GM23338 (cell line): ENCODE data around the gene TTC13. TPM values are rescaled to one million over a fixed set of nuclear protein-coding genes. Genes with fewer than 3 reads are reported as not detected.

Source experiments
- ATAC-seq: fragments of 200-7000 bp; cut with Tn5 transposase; 3 replicates; pipeline ENCODE4 v1.9.1; 2020
- DNase-seq: peaks from one replicate; pipeline ENCODE4 v3.0.0-alpha.2; 2015; ENCODE audit warnings: low spot score
- H2AFZ ChIP-seq: fragments of 200-600 bp; sonication (generic); 2 replicates; pipeline ENCODE4 v1.8.0; 2016; ENCODE audit warnings: antibody characterized with exemption, mild to moderate bottlenecking, moderate library complexity
- H3F3A ChIP-seq: fragments of 200-600 bp; sonication (generic); replicated peaks from 2 replicates; pipeline ENCODE4 v1.8.0; 2017; ENCODE audit warnings: antibody characterized with exemption, mixed run types, low read depth
- H3K27ac ChIP-seq: fragments of 200-600 bp; sonication (generic); 2 replicates; pipeline ENCODE4 v1.6.1; 2016; ENCODE audit warnings: low read depth
- H3K27me3 ChIP-seq: fragments of 200-600 bp; sonication (generic); 2 replicates; pipeline ENCODE4 v1.8.0; 2016; ENCODE audit warnings: mild to moderate bottlenecking, mixed run types, moderate library complexity; ENCODE audit not compliant: insufficient read depth
- H3K36me3 ChIP-seq: fragments of 200-600 bp; sonication (generic); 2 replicates; pipeline ENCODE4 v1.8.0; 2016; ENCODE audit warnings: mild to moderate bottlenecking; ENCODE audit not compliant: insufficient read depth
- H3K4me1 ChIP-seq: fragments of 200-600 bp; sonication (generic); 2 replicates; pipeline ENCODE4 v1.8.0; 2016; ENCODE audit warnings: mild to moderate bottlenecking, moderate library complexity; ENCODE audit not compliant: insufficient read depth
- H3K4me2 ChIP-seq: fragments of 200-600 bp; sonication (generic); 2 replicates; pipeline ENCODE4 v1.7.1; 2017; ENCODE audit warnings: mixed run types
- H3K4me3 ChIP-seq: fragments of 200-600 bp; sonication (generic); 2 replicates; pipeline ENCODE4 v1.6.1; 2016; ENCODE audit warnings: mixed run types
- H3K79me2 ChIP-seq: fragments of 200-600 bp; sonication (generic); replicated peaks from 2 replicates; pipeline ENCODE4 v1.8.0; 2017; ENCODE audit warnings: mild to moderate bottlenecking; ENCODE audit not compliant: insufficient read depth
- H3K9me2 ChIP-seq: fragments of 200-600 bp; sonication (generic); 2 replicates; pipeline ENCODE4 v1.8.0; 2017; ENCODE audit not compliant: insufficient read depth
- H4K20me1 ChIP-seq: fragments of 200-600 bp; sonication (generic); replicated peaks from 2 replicates; pipeline ENCODE4 v1.8.0; 2017; ENCODE audit warnings: mild to moderate bottlenecking; ENCODE audit not compliant: insufficient read depth
- H3K27ac Mint-ChIP-seq: 2 replicates; pipeline ENCODE4 v1.8.0; 2020; ENCODE audit warnings: inconsistent platforms, mild to moderate bottlenecking, moderate library complexity, mixed read lengths
- H3K27me3 Mint-ChIP-seq: 3 replicates; pipeline ENCODE4 v1.8.0; 2022; ENCODE audit warnings: low read depth, mild to moderate bottlenecking, moderate library complexity, mixed read lengths, inconsistent platforms; ENCODE audit not compliant: insufficient read depth, poor library complexity
- H3K36me3 Mint-ChIP-seq: 3 replicates; pipeline ENCODE4 v1.8.0; 2021; ENCODE audit warnings: low read depth, mild to moderate bottlenecking, inconsistent platforms, moderate library complexity, mixed read lengths
- H3K4me1 Mint-ChIP-seq: 3 replicates; pipeline ENCODE4 v1.8.0; 2020; ENCODE audit warnings: mild to moderate bottlenecking, inconsistent platforms, mixed read lengths
- H3K4me3 Mint-ChIP-seq: 3 replicates; pipeline ENCODE4 v1.8.0; 2021; ENCODE audit warnings: moderate library complexity, mild to moderate bottlenecking, inconsistent platforms, mixed read lengths
- H3K9me3 Mint-ChIP-seq: 3 replicates; pipeline ENCODE4 v1.8.0; 2020; ENCODE audit warnings: moderate library complexity, mild to moderate bottlenecking, inconsistent platforms, mixed read lengths
- CREB1 ChIP-seq: fragments of 250-450 bp; sonication (Bioruptor Pico); IDR thresholded peaks from 2 replicates; pipeline ENCODE4 v1.5.0; 2020; ENCODE audit warnings: low read depth, mild to moderate bottlenecking, moderate library complexity
- CTCF ChIP-seq, 2 experiments: fragments of 200-600 bp in 1 of 2; sonication (generic) in 1 of 2; conservative IDR thresholded peaks; 2 replicates each; pipeline versions ENCODE4 v1.5.1 to v1.6.1; 2016 to 2017; ENCODE audit warnings: antibody characterized with exemption in 2 of 2, low read depth in 2 of 2, mild to moderate bottlenecking in 2 of 2, moderate library complexity in 1 of 2
- EZH2 ChIP-seq: fragments of 200-600 bp; sonication (generic); IDR thresholded peaks from one replicate; pipeline ENCODE4 v1.8.0; 2017; ENCODE audit warnings: antibody characterized with exemption, mild to moderate bottlenecking, low read depth; ENCODE audit not compliant: unreplicated experiment
- EZH2phosphoT487 ChIP-seq: fragments of 200-600 bp; sonication (generic); IDR thresholded peaks from one replicate; pipeline ENCODE4 v1.8.1; 2018; ENCODE audit warnings: antibody characterized with exemption; ENCODE audit not compliant: unreplicated experiment
- JUNB ChIP-seq: IDR thresholded peaks from one replicate; pipeline ENCODE4 v1.6.1; 2016; ENCODE audit warnings: antibody characterized with exemption; ENCODE audit not compliant: unreplicated experiment
- NANOG ChIP-seq: IDR thresholded peaks from 2 replicates; pipeline ENCODE4 v1.6.1; 2016; ENCODE audit warnings: antibody characterized with exemption, borderline replicate concordance
- POLR2AphosphoS5 ChIP-seq: IDR thresholded peaks from 2 replicates; pipeline ENCODE4 v1.6.1; 2016; ENCODE audit warnings: antibody characterized with exemption, low read depth
- REST ChIP-seq: IDR thresholded peaks from one replicate; pipeline ENCODE4 v1.6.1; 2018; ENCODE audit warnings: antibody characterized with exemption; ENCODE audit not compliant: unreplicated experiment
- STAT1 ChIP-seq: IDR thresholded peaks from one replicate; pipeline ENCODE4 v1.6.1; 2016; ENCODE audit warnings: antibody characterized with exemption; ENCODE audit not compliant: unreplicated experiment
- ZNF114 ChIP-seq: fragments of 250-450 bp; sonication (Bioruptor Pico); IDR thresholded peaks from 2 replicates; pipeline ENCODE4 v1.5.0; 2020; ENCODE audit warnings: mild to moderate bottlenecking, moderate library complexity
- ZNF331 ChIP-seq: fragments of 250-450 bp; sonication (Bioruptor Pico); IDR thresholded peaks from 2 replicates; pipeline ENCODE4 v1.5.0; 2020; ENCODE audit warnings: low read depth, mild to moderate bottlenecking, moderate library complexity
- ZNF462 ChIP-seq: fragments of 250-450 bp; sonication (Bioruptor Pico); IDR thresholded peaks from 2 replicates; pipeline ENCODE4 v1.5.0; 2020; ENCODE audit warnings: mild to moderate bottlenecking, moderate library complexity
- polyA plus RNA-seq: library from polyadenylated mRNA; unstranded; fragments of >200 nt; fragmentation: Nextera tagmentation; extraction: Ambion mirVana; gene quantifications from 2 replicates; pipeline ENCODE4 v1.2.1, GENCODE V29; 2016
- total RNA-seq: library from RNA; depleted of rRNA; stranded (reverse); fragments of >200 nt; shearing (Covaris generic); gene quantifications from 2 replicates; pipeline ENCODE4 v1.2.3, GENCODE V29; 2014
- TF ChIP-seq, protein P1 (sequence below): IDR thresholded peaks from 2 replicates; pipeline ENCODE4 v1.6.1; 2016; ENCODE audit warnings: antibody characterized with exemption

Gene TTC13
- total and polyA plus RNA-seq, 2 experiments from 2014 or later = 3.8 to 9.4 TPM

GRCh38 chr1:230938924-230939368 is 39.7 kb downstream of the TTC13 start:
- Histone ChIP-seq H3K9me2 (no peaks in the 10 kb centered on the region), H4K20me1 (peaks cover 3% of the 10 kb centered on the region), H3K4me3 (no peak overlapping the region), H3K27ac (no peak overlapping the region), H3K4me1 (no peaks in the 10 kb centered on the region), H3K27me3 (no peaks in the 10 kb centered on the region), H3K36me3 (no peaks in the 10 kb centered on the region), H3K4me2 (no peak overlapping the region), H3K79me2 (no peaks in the 10 kb centered on the region), H2AFZ (no peak overlapping the region), H3F3A (no peaks in the 10 kb centered on the region)
- Mint-ChIP-seq H3K27me3 (peaks cover 1% of the 10 kb centered on the region), H3K36me3 (no peaks in the 10 kb centered on the region), H3K4me1 (no peaks in the 10 kb centered on the region), H3K4me3 (no peak overlapping the region), H3K9me3 (no peaks in the 10 kb centered on the region), H3K27ac (no peak overlapping the region)
- no peak for ATAC-seq
- TF ChIP-seq REST (no peak), POLR2AphosphoS5 (no peak), NANOG (no peak), ZNF331 (CRISPR knock-in tag) (no peak), CREB1 (CRISPR knock-in tag) (no peak), CTCF (conservative IDR thresholded peaks at IDR 0.05; ENCODE audit: low read depth in 2 of 2) (no peak), EZH2 (no peak), STAT1 (no peak), ZNF114 (CRISPR knock-in tag) (no peak), EZH2phosphoT487 (no peak), ZNF462 (no peak), JUNB (no peak)
- TF ChIP-seq, protein P1, sequence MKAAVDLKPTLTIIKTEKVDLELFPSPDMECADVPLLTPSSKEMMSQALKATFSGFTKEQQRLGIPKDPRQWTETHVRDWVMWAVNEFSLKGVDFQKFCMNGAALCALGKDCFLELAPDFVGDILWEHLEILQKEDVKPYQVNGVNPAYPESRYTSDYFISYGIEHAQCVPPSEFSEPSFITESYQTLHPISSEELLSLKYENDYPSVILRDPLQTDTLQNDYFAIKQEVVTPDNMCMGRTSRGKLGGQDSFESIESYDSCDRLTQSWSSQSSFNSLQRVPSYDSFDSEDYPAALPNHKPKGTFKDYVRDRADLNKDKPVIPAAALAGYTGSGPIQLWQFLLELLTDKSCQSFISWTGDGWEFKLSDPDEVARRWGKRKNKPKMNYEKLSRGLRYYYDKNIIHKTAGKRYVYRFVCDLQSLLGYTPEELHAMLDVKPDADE = no peak
- DNase-seq = no peak
